Gastroesophageal sphincter (tissue), 4 donors: ENCODE results near the gene FAIM. TPM values are rescaled to one million over a fixed set of nuclear protein-coding genes. Genes with fewer than 3 reads are reported as not detected.

ENCODE experiments used
- ATAC-seq: fragments of 150-250 bp; one replicate; pipeline ENCODE4 v1.9.1; 2016; ENCODE audit warnings: mild to moderate bottlenecking, moderate library complexity
- H3K27ac ChIP-seq, 4 donors: fragments of 200-600 bp; sonication (generic) in 3 of 4; 1 replicate in 3 of 4; 2 replicates in 1 of 4; pipeline ENCODE4 v1.5.1; 2016 to 2019
- H3K27me3 ChIP-seq: fragments of 200-600 bp; sonication (generic); one replicate; pipeline ENCODE4 v1.5.1; 2019
- H3K36me3 ChIP-seq, 2 donors: fragments of 200-600 bp; sonication (generic); one replicate each; pipeline ENCODE4 v1.5.1; 2019; ENCODE audit warnings: control low read depth in 1 of 2
- H3K4me1 ChIP-seq, 3 donors: fragments of 200-600 bp; sonication (generic); 1 replicate in 2 of 3; 2 replicates in 1 of 3; pipeline ENCODE4 v1.5.1; 2016 to 2019; ENCODE audit warnings: control low read depth in 2 of 3
- H3K4me3 ChIP-seq, 2 donors: fragments of 200-600 bp; sonication (generic); one replicate each; pipeline ENCODE4 v1.5.1; 2019; ENCODE audit warnings: mild to moderate bottlenecking in 1 of 2, moderate library complexity in 1 of 2
- H3K9me3 ChIP-seq, 3 donors: fragments of 200-600 bp; sonication (generic); one replicate each; pipeline ENCODE4 v1.5.1; 2017 to 2019; ENCODE audit warnings: control low read depth in 2 of 3
- CTCF ChIP-seq, 4 experiments: fragments of 200-600 bp in 2 of 4; fragments of 450-650 bp in 2 of 4; sonication (generic) in 1 of 4; IDR thresholded peaks; one replicate each; pipeline ENCODE4 v1.5.1; 2017 to 2019; ENCODE audit warnings: antibody characterized with exemption in 4 of 4, mild to moderate bottlenecking in 2 of 4, moderate library complexity in 2 of 4
- EP300 ChIP-seq: sonication (generic); formaldehyde crosslinking; IDR thresholded peaks from one replicate; pipeline ENCODE4 v1.6.1; 2017; ENCODE audit warnings: antibody characterized with exemption, mild to moderate bottlenecking
- POLR2A ChIP-seq, 2 donors: fragments of 450-650 bp; IDR thresholded peaks; one replicate each; pipeline ENCODE4 v1.6.1; 2017; ENCODE audit warnings: antibody characterized with exemption in 2 of 2, mild to moderate bottlenecking in 2 of 2, moderate library complexity in 1 of 2
- POLR2AphosphoS5 ChIP-seq: sonication (generic); formaldehyde crosslinking; IDR thresholded peaks from one replicate; pipeline ENCODE4 v1.6.1; 2017; ENCODE audit warnings: antibody characterized with exemption
- WGBS, 2 donors: methylation state at CpG; one replicate each; pipeline ENCODE4 v1.1.5; 2018; ENCODE audit warnings: low coverage in 1 of 2; 5-methylcytosine and 5-hydroxymethylcytosine counted together
- total RNA-seq, 4 donors: library from RNA; depleted of rRNA; stranded (reverse); fragments of >200 nt; gene quantifications; one replicate each; pipeline ENCODE4 v1.1.0, GENCODE V29; 2016

The FAIM gene
- total RNA-seq, 4 donors from 2014 or later = 12.6 to 21.3 (median 17.6) TPM

DNA sequence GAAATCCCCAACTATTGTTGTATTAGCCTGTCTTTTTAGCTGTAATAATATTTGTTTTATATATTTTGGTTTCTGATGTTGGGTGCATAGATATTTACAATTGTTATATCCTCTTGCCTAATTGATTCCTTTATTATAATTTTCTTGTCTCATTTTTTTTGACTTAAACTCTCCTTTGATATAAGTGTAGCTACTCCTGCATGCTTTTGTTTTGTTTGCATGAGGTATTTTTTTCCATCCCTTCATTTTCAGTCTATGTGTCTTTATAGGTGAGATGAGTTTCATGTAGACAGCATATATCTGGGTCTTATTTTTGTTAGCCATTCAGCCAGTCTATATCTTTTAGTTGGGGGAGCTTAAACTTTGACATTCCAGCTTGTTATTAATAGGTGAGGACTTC lies 37.4 kb downstream of the FAIM start:
- H3K36me3 ChIP-seq = peaks cover 0 to 24% of the 10 kb centered on the region in 2 donors
- no peaks in the 10 kb centered on the region for H3K4me1 ChIP-seq
- no peak overlapping the region for H3K4me3 ChIP-seq
- H3K9me3 ChIP-seq = peaks cover 0 to 62% (median 0%) of the 10 kb centered on the region in 3 donors
- no peak overlapping the region for H3K27ac ChIP-seq
- H3K27me3 ChIP-seq = no peaks in the 10 kb centered on the region
- no peak for TF ChIP-seq POLR2A (IDR thresholded peaks at IDR 0.05)
- TF ChIP-seq POLR2AphosphoS5 = no peak
- no peak for TF ChIP-seq EP300
- TF ChIP-seq CTCF (IDR thresholded peaks at IDR 0.05) = no peak
- ATAC-seq = no peak

GRCh38 chr3:138646513-138646912 lies 37.9 kb downstream of the FAIM start:
- TF ChIP-seq POLR2A (IDR thresholded peaks at IDR 0.05) = no peak
- TF ChIP-seq EP300 = no peak
- TF ChIP-seq CTCF (IDR thresholded peaks at IDR 0.05) = no peak
- no peak for TF ChIP-seq POLR2AphosphoS5
- Histone ChIP-seq H3K4me3 (no peak overlapping the region), H3K27ac (no peak overlapping the region), H3K27me3 (no peaks in the 10 kb centered on the region), H3K4me1 (no peaks in the 10 kb centered on the region), H3K9me3 (peaks cover 0 to 57% (median 0%) of the 10 kb centered on the region in 3 donors), H3K36me3 (peaks cover 0 to 29% of the 10 kb centered on the region in 2 donors)
- ATAC-seq = no peak

DNA sequence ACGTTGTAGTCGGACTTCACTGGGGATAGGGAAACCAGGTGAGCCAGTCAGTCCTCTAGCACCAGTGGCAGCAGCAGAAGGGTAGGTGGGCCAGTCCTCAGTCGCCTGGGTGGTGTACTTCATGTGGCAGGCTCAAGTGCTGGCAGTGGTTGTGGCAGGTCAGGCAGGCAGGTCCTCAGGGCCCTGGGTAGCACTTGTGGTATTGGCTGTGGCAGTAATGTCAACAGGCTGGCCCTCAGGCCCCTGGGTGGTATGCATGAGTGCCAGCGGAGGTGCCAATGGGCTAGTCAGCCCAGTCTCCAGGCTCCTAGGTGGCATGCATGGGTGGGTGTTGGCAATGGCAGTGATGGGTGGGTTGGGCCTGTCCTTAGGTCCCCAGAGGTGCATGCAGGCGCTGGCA lies 40.6 kb downstream of the FAIM start:
- peaks cover 0 to 50% of the 10 kb centered on the region in 2 donors for H3K36me3 ChIP-seq
- ATAC-seq = no peak
- 96 to 100% methylated on average over 2 to 3 of the region's 5 CpGs for WGBS, 2 donors

GRCh38 chr3:138653567-138653966 lies 45.0 kb downstream of the FAIM start:
- ATAC-seq = no peak
- peaks cover 0 to 90% of the 10 kb centered on the region in 2 donors for H3K36me3 ChIP-seq

More for the DNA sequence above, 40.6 kb downstream of the FAIM start:
- peaks cover 0 to 33% (median 0%) of the 10 kb centered on the region in 3 donors for H3K9me3 ChIP-seq
- no peaks in the 10 kb centered on the region for H3K27me3 ChIP-seq
- H3K27ac ChIP-seq = no peak overlapping the region
- no peak overlapping the region for H3K4me3 ChIP-seq
- no peaks in the 10 kb centered on the region for H3K4me1 ChIP-seq
- TF ChIP-seq EP300 = no peak
- no peak for TF ChIP-seq CTCF (IDR thresholded peaks at IDR 0.05)
- no peak for TF ChIP-seq POLR2AphosphoS5
- no peak for TF ChIP-seq POLR2A (IDR thresholded peaks at IDR 0.05)

More at GRCh38 chr3:138653567-138653966, 45.0 kb downstream of the FAIM start:
- no peak for TF ChIP-seq EP300
- no peak for TF ChIP-seq POLR2AphosphoS5
- TF ChIP-seq CTCF (IDR thresholded peaks at IDR 0.05) = no peak
- no peak for TF ChIP-seq POLR2A (IDR thresholded peaks at IDR 0.05)
- Histone ChIP-seq H3K9me3 (no peaks in the 10 kb centered on the region), H3K27me3 (no peaks in the 10 kb centered on the region), H3K4me1 (no peaks in the 10 kb centered on the region), H3K27ac (no peak overlapping the region), H3K4me3 (no peak overlapping the region)
